Medulla oblongata (tissue), 1 donor: Measurements from ENCODE around the gene VPS52.

Experiments
- DNase-seq: peaks from one replicate; pipeline ENCODE4 v3.0.0-alpha.2; 2015; ENCODE audit errors: extremely low spot score

The VPS52 gene, protein sequence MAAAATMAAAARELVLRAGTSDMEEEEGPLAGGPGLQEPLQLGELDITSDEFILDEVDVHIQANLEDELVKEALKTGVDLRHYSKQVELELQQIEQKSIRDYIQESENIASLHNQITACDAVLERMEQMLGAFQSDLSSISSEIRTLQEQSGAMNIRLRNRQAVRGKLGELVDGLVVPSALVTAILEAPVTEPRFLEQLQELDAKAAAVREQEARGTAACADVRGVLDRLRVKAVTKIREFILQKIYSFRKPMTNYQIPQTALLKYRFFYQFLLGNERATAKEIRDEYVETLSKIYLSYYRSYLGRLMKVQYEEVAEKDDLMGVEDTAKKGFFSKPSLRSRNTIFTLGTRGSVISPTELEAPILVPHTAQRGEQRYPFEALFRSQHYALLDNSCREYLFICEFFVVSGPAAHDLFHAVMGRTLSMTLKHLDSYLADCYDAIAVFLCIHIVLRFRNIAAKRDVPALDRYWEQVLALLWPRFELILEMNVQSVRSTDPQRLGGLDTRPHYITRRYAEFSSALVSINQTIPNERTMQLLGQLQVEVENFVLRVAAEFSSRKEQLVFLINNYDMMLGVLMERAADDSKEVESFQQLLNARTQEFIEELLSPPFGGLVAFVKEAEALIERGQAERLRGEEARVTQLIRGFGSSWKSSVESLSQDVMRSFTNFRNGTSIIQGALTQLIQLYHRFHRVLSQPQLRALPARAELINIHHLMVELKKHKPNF

GRCh38 chr6:33271468-33272274 lies at the start of gene VPS52, which contains the start of gene RPS18:
Gene VPS52, minus strand, starts transcription at chr6:33271876. Its CDS starts 201 bp downstream, at chr6:33271675.
Gene RPS18, plus strand, starts transcription at chr6:33272075. Its CDS starts 45 bp downstream, at chr6:33272120.
- DNase-seq, result peak; percentile 99

GRCh38 chr6:33321227-33321626 lies 49.6 kb upstream of the VPS52 start:
- DNase-seq, result no peak

DNA sequence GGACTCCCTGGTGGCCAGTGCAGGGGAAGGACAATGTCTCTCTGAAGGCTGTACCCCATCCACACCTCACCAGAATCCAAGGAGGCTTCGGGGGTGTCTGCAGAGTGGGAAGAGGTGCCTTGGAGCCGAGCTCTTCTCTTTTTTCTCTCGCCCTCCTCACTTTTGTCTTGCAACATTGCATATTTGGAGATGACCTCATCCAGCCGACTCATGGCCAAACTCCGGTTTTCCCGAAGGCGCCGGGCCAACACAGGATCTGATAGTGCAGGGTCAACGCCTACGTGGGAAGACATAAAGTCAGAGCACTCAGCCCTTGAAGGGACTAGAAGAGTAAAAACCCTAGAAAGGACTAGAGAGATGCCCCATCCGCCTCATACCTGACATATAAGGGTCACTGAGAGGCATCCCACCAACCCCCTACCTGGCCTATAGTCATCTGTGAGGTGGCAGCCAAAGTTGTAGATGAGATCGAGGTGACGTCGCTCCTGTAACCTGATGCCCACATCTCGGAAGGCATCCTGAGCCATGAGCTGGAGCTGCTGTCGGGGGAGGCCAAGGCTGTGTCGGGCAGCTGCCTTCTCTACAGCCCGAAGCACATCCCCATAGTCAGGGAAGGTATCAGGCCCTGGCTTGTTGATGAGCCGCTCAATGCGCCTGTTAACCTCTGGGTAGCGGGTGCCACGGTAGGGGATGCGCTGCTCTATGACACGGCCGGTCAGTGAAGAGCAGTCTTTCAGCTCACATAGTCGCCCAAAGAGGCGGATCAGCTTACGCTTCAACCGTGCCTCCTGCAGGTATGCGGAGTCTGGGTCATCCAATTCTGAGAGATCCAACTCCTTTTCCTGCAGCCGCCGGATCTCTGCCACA lies 48.9 kb upstream of the VPS52 start:
- no peak for DNase-seq

DNA sequence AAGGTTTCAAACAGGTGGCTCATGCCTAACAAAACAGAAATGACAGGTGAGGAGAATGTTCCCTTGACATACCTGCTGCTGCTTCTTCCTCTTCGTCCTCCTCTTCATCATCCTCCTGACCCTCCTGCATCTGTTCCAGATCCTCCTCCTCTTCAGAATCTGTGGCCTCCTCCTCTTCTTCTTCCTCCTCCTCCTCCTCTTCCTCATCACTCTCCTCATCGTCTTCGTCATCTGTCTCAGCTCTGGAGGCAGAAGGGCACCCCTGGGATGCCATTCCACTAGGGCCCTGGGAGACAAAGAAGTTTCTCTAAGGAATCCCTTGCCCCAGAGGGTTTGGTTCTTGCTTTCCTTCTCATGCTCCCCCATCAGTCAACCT lies 48.3 kb upstream of the VPS52 start:
- no peak for DNase-seq

DNA sequence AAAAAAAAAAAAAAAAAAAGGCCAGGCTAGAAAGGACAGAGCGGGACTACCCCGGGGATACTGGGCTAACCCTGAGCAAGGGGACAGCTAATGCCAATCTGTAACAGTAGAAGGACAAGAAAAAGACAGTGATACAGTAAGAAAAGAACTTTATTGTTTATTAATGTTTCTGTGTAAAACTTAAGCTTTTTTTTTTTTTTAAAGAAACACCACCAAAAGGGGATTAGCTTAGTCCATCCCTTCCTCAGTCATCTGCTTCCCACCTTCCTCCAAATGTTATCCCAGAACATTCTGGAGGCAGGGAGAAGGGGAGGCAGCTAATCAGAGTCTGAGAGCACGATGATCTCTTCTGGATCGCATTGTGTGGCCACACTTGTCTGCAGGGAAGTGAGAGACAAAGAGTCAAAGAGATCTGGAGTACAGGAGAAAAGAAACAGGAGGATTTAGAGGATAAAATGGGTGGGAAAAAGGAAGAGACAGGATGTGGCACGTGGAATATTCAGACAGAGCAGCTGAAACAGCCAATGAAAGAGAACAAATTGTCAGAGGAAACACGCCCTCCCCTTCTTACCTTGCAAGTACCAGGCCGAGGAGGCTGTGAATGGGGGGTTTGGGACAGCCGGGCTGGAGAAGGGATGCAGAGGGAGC lies 46.9 kb upstream of the VPS52 start:
- no peak for DNase-seq

- peak; percentile 98 for DNase-seq
Observed at GRCh38 chr6:33317669-33318425, 46.2 kb upstream of the VPS52 start, which contains the start of gene ZBTB22. Gene ZBTB22, minus strand, starts transcription at chr6:33317744. Its CDS starts 828 bp downstream, at chr6:33316916.

GRCh38 chr6:33317419-33317668 lies 45.7 kb upstream of the VPS52 start:
- peak; percentile 30 for DNase-seq

GRCh38 chr6:33316603-33317418 lies 45.1 kb upstream of the VPS52 start:
- peak; percentile 21 for DNase-seq

GRCh38 chr6:33315793-33316602 lies 44.3 kb upstream of the VPS52 start:
- no peak for DNase-seq

DNA sequence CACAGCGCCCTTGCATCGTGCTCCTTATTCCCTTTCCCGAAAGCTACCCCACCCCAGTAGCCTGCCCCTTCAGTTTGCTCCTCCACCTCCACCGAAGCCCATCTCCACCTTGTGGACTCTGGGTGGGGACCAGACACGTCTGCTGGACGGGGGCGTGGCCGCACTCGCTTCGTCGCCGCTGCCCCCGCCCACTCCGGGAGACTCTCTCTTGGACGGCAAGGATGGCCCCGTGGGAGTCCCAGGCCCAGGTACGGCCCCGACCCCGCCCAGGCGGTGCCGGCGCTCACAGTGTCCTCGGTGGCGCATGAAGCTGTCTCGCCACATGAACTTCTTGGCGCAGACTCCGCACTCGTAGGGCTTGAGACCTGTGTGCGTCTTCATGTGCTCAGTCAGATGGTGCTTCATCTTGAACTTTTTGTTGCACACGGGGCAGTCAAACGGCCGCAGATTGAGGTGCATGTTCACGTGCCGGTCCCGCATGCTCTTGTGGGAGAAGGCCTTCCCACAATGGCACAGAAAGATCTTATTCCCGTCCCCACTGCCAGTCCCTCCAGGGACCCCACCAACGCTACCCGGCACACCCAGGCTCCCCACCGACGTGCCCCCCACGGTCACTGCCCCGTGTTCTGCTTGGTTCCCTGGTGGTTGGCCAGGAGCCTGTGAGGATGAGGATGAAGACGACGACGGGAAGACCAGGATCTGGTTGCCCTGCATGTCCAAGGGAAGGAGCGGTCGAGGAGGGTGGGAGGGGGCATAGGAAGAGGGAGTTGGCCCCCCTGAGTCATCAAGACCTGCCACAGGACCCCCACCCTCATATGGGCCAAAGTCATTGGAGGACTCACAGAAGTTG lies 43.5 kb upstream of the VPS52 start:
- DNase-seq, result no peak

DNA sequence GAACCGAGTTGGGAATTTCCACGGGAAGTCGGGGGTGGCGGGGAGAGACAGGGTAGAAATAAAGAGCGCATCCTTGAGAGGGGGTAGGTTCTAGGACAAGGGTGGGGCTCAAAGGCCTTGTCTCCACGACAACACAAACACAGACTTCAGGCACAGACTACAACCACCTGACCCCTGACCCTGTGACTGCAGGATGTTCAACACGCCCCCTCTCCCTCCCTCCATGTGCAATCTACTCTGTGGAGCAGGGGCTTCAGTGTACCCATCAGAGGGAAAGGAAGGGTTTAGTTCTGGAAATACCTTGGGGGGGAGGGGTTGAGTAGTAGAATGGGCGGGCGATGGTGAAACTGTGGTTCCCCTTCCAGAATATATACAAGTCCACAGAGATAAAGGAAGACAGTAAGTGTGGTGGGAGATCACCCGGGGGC lies 42.9 kb upstream of the VPS52 start:
- DNase-seq, result peak; percentile 67

DNA sequence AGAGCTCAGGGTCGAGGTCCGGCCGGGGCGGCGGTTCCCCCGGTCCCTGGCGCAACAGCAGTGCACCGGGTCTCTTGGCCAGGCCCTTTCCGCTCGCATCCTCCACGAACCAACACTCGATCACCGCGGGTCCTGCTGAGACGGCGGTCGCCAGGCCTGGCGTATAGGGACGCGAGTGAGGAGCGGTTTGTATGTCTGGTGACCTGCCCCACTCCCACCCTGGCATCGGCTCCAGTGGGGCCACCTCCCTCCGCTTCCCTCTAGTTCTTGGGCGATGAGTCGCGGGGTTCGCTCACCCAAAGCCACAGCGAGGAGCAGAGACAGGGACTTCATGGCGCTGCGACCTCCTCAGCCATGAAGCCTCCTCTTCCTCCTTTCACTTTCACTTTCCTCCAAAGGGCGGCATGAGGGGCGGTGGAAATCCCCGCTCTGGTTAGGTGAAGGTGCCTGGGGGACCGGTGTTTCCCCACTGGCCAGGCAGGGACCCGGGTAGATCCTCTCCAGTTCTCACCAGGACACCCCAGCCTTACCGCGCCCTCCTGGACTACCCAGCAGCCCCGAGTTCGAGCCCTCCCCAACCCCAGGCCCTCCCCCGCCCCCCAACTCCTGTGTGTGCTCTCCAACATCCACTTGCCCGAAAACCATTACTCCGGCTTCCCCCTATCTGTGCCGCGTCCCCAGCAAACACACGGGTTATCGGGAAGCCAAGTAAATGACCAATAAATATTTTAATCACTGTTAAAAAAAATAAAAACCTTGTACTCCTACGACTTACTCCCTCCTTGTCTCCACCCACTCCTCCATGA lies 42.2 kb upstream of the VPS52 start, which contains the start of gene TAPBP:
TSS of gene TAPBP (minus strand) at position 370 of the 806 bp plus-strand sequence. CDS start at position 333, 37 bp downstream.
- DNase-seq, result peak; percentile 74

DNA sequence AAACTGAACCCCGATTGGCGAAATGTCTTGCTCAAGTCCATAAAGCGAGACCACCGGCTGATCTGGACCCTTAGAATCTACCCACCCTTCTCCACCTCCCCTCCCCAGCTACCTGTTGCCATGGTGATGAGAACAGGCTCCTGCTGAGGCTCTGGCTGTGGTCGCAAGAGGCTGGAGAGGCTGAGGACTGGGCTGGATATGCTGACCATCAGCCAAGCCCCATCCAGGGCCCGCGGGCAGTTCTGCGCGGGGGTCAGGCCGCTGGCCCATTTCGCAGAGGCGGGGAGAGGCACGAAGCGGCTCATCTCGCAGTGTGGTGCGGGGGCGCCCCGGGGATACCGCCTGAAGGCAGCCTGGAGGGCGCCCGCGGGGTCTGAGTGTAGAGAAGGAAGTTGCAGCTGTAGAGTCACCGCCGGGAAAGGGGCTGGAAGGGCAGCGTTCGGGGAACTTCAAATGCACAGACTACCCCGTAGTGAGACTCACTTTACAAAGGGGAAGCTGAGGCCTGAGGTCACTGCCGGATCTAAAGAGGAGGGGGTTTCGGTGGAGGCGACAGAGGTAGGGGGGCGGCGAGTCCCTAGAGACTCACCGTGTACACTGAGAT lies 41.5 kb upstream of the VPS52 start:
- DNase-seq, result peak; percentile 49

GRCh38 chr6:33312361-33313104 lies 40.9 kb upstream of the VPS52 start:
- DNase-seq, result peak; percentile 77

DNA sequence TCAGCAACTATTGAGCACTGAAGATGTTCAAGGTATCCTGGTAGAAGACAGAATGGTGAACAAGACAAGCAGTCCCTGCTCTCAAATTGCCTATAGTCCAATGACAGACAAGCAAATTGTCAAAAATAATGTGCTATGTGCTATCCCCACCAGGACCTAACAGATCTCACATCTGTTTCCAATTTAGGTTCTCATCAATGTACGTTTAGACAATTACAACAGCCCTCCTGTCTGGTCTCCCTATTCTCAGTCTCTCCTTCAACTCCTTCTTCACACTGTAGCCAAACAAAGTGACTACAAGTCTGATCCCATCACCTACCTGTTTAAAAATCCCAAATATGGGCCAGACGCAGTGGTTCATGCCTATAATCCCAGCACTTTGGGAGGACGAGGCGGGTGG lies 34.7 kb upstream of the VPS52 start:
- no peak for DNase-seq
